Trophoblast cell (in vitro differentiated cells and primary cell): ENCODE measurements around the gene CDH22.

Experiments used
- DNase-seq, 2 donors: peaks; one replicate each; pipeline ENCODE4 v3.0.0-alpha.2; 2016
- H2AFZ ChIP-seq: 2 replicates; pipeline ENCODE4 v1.6.1; 2013; ENCODE audit warnings: low read length, moderate library complexity, mild to moderate bottlenecking; ENCODE audit not compliant: insufficient read depth, poor library complexity
- H2AK5ac ChIP-seq: 2 replicates; pipeline ENCODE4 v1.6.1; 2013; ENCODE audit warnings: mild to moderate bottlenecking, low read length
- H2BK120ac ChIP-seq: 2 replicates; pipeline ENCODE4 v1.6.1; 2013; ENCODE audit warnings: low read length, mild to moderate bottlenecking, moderate library complexity; ENCODE audit not compliant: insufficient read depth, poor library complexity
- H2BK12ac ChIP-seq: 2 replicates; pipeline ENCODE4 v1.6.1; 2013; ENCODE audit warnings: mild to moderate bottlenecking, low read length, moderate library complexity
- H2BK5ac ChIP-seq: 2 replicates; pipeline ENCODE4 v1.6.1; 2013; ENCODE audit warnings: low read length, low read depth, moderate library complexity, mild to moderate bottlenecking; ENCODE audit not compliant: poor library complexity
- H3K14ac ChIP-seq: 2 replicates; pipeline ENCODE4 v1.6.1; 2013; ENCODE audit warnings: mild to moderate bottlenecking, low read length
- H3K18ac ChIP-seq: 2 replicates; pipeline ENCODE4 v1.6.1; 2013; ENCODE audit warnings: mild to moderate bottlenecking, low read length
- H3K23ac ChIP-seq: 2 replicates; pipeline ENCODE4 v1.6.1; 2013; ENCODE audit warnings: low read length
- H3K27ac ChIP-seq: 2 replicates; pipeline ENCODE4 v1.5.1; 2013; ENCODE audit warnings: low read depth, mild to moderate bottlenecking, inconsistent platforms, low read length, moderate library complexity
- H3K27me3 ChIP-seq: 2 replicates; pipeline ENCODE4 v1.6.1; 2013; ENCODE audit warnings: inconsistent platforms, mild to moderate bottlenecking, low read length, moderate library complexity; ENCODE audit not compliant: insufficient read depth
- H3K36me3 ChIP-seq, 2 experiments: 1 replicate in 1 of 2; 2 replicates in 1 of 2; pipeline ENCODE4 v1.6.1; 2013; ENCODE audit warnings: low read length in 2 of 2, mild to moderate bottlenecking in 2 of 2, moderate library complexity in 1 of 2; ENCODE audit not compliant: insufficient read depth in 2 of 2, control insufficient read depth in 1 of 2
- H3K4ac ChIP-seq: 2 replicates; pipeline ENCODE4 v1.6.1; 2013; ENCODE audit warnings: low read depth, mild to moderate bottlenecking, low read length, moderate library complexity
- H3K4me1 ChIP-seq, 2 experiments: 1 replicate in 1 of 2; 2 replicates in 1 of 2; pipeline ENCODE4 v1.6.1; 2013; ENCODE audit warnings: low read length in 2 of 2, mild to moderate bottlenecking in 2 of 2, moderate library complexity in 1 of 2; ENCODE audit not compliant: insufficient read depth in 2 of 2, control insufficient read depth in 1 of 2
- H3K4me2 ChIP-seq: 2 replicates; pipeline ENCODE4 v1.6.1; 2013; ENCODE audit warnings: inconsistent platforms, mild to moderate bottlenecking, low read length, moderate library complexity
- H3K4me3 ChIP-seq: 2 replicates; pipeline ENCODE4 v1.5.1; 2013; ENCODE audit warnings: mild to moderate bottlenecking, low read depth, low read length, inconsistent platforms
- H3K79me1 ChIP-seq: one replicate; pipeline ENCODE4 v1.6.1; 2013; ENCODE audit warnings: low read length
- H3K79me2 ChIP-seq: 2 replicates; pipeline ENCODE4 v1.6.1; 2013; ENCODE audit warnings: low read length, mild to moderate bottlenecking; ENCODE audit not compliant: control insufficient read depth, insufficient read depth, poor library complexity
- H3K9ac ChIP-seq: 2 replicates; pipeline ENCODE4 v1.6.1; 2013; ENCODE audit warnings: mild to moderate bottlenecking, low read length
- H3K9me3 ChIP-seq: 2 replicates; pipeline ENCODE4 v1.6.1; 2013; ENCODE audit warnings: low read depth, mild to moderate bottlenecking, control low read depth, inconsistent platforms, low read length; ENCODE audit not compliant: insufficient read depth
- H4K12ac ChIP-seq: 2 replicates; pipeline ENCODE4 v1.6.1; 2013; ENCODE audit warnings: low read depth, mild to moderate bottlenecking, low read length, moderate library complexity
- H4K8ac ChIP-seq: 2 replicates; pipeline ENCODE4 v1.6.1; 2013; ENCODE audit warnings: low read depth, mild to moderate bottlenecking, low read length, moderate library complexity
- H4K91ac ChIP-seq: one replicate; pipeline ENCODE4 v1.6.1; 2013; ENCODE audit warnings: low read depth, mild to moderate bottlenecking, low read length, moderate library complexity
- WGBS: extraction: QIAGEN DNeasy Blood & Tissue Kit; methylation state at CpG from one replicate; pipeline ENCODE4 v1.1.7; 2013; ENCODE audit warnings: missing lambda C conversion rate; ENCODE audit not compliant: insufficient read length, insufficient coverage; ENCODE audit errors: extremely low coverage; 5-methylcytosine and 5-hydroxymethylcytosine counted together

The CDH22 gene

GRCh38 chr20:46154305-46154704 is 154.0 kb downstream of the CDH22 start:
- Histone ChIP-seq H3K4ac (no peak overlapping the region), H2BK5ac (no peak overlapping the region), H2AK5ac (no peak overlapping the region), H3K79me1 (no peaks in the 10 kb centered on the region), H3K79me2 (no peaks in the 10 kb centered on the region), H3K14ac (no peak overlapping the region), H2AFZ (no peak overlapping the region), H3K9me3 (no peaks in the 10 kb centered on the region), H3K27me3 (no peaks in the 10 kb centered on the region), H3K9ac (no peak overlapping the region), H4K8ac (no peak overlapping the region), H3K18ac (no peak overlapping the region), H3K4me3 (no peak overlapping the region), H2BK120ac (no peak overlapping the region), H3K36me3 (no peaks in the 10 kb centered on the region), H3K27ac (no peak overlapping the region), H3K4me2 (no peak overlapping the region), H4K91ac (no peak overlapping the region), H2BK12ac (no peak overlapping the region), H4K12ac (no peak overlapping the region), H3K4me1 (no peaks in the 10 kb centered on the region), H3K23ac (no peak overlapping the region)
- no peak for DNase-seq
- no CpG with 5 or more reads among the region's 5 CpGs for WGBS

GRCh38 chr20:46152824-46153586 is 155.3 kb downstream of the CDH22 start:
- Histone ChIP-seq H3K27me3 (no peaks in the 10 kb centered on the region), H3K79me1 (no peaks in the 10 kb centered on the region), H4K91ac (no peak overlapping the region), H3K23ac (no peak overlapping the region), H3K18ac (no peak overlapping the region), H3K4me3 (no peak overlapping the region), H3K9ac (no peak overlapping the region), H3K14ac (no peak overlapping the region), H3K27ac (no peak overlapping the region), H2BK12ac (no peak overlapping the region), H3K79me2 (no peaks in the 10 kb centered on the region), H3K4me2 (no peak overlapping the region), H3K4ac (no peak overlapping the region), H4K12ac (no peak overlapping the region), H2AFZ (no peak overlapping the region), H2BK5ac (no peak overlapping the region), H3K9me3 (no peaks in the 10 kb centered on the region), H2BK120ac (no peak overlapping the region), H3K4me1 (no peaks in the 10 kb centered on the region), H2AK5ac (no peak overlapping the region), H4K8ac (no peak overlapping the region), H3K36me3 (no peaks in the 10 kb centered on the region)
- no CpG with 5 or more reads among the region's 33 CpGs for WGBS
- DNase-seq: no peak

GRCh38 chr20:46151936-46152335 is 156.4 kb downstream of the CDH22 start:
- H3K36me3 ChIP-seq: no peaks in the 10 kb centered on the region
- no peaks in the 10 kb centered on the region for H3K4me1 ChIP-seq
- no peak overlapping the region for H4K91ac ChIP-seq
- H3K4ac ChIP-seq: no peak overlapping the region
- no peak overlapping the region for H2BK12ac ChIP-seq
- H4K12ac ChIP-seq: no peak overlapping the region
- no peak overlapping the region for H2BK5ac ChIP-seq
- H2AFZ ChIP-seq: no peak overlapping the region
- no peak overlapping the region for H2BK120ac ChIP-seq
- H3K18ac ChIP-seq: no peak overlapping the region
- no peak overlapping the region for H3K9ac ChIP-seq
- H3K23ac ChIP-seq: no peak overlapping the region
- H3K79me1 ChIP-seq: no peaks in the 10 kb centered on the region
- no peaks in the 10 kb centered on the region for H3K79me2 ChIP-seq
- no CpG with 5 or more reads among the region's 7 CpGs for WGBS
- H3K4me2 ChIP-seq: no peak overlapping the region
- no peaks in the 10 kb centered on the region for H3K9me3 ChIP-seq
- H3K14ac ChIP-seq: no peak overlapping the region
- no peaks in the 10 kb centered on the region for H3K27me3 ChIP-seq
- H3K4me3 ChIP-seq: no peak overlapping the region
- H4K8ac ChIP-seq: no peak overlapping the region
- no peak overlapping the region for H3K27ac ChIP-seq
- DNase-seq: peak in 1 of 2 donors; percentile 43
- H2AK5ac ChIP-seq: no peak overlapping the region

- Histone ChIP-seq H2BK5ac (no peak overlapping the region), H3K23ac (no peak overlapping the region), H3K4me2 (no peak overlapping the region), H3K79me1 (no peaks in the 10 kb centered on the region), H3K18ac (no peak overlapping the region), H2BK12ac (no peak overlapping the region), H3K4me3 (no peak overlapping the region), H3K9me3 (no peaks in the 10 kb centered on the region), H3K27me3 (no peaks in the 10 kb centered on the region), H3K4me1 (no peaks in the 10 kb centered on the region), H4K91ac (no peak overlapping the region), H3K27ac (no peak overlapping the region), H3K36me3 (no peaks in the 10 kb centered on the region), H3K14ac (no peak overlapping the region), H4K12ac (no peak overlapping the region), H3K9ac (no peak overlapping the region), H4K8ac (no peak overlapping the region), H3K79me2 (no peaks in the 10 kb centered on the region), H2AFZ (no peak overlapping the region), H2AK5ac (no peak overlapping the region), H3K4ac (no peak overlapping the region), H2BK120ac (no peak overlapping the region)
- DNase-seq: no peak
- no CpG with 5 or more reads among the region's 5 CpGs for WGBS
Observed at GRCh38 chr20:46150943-46151342, 157.4 kb downstream of the CDH22 start.
